Measurements from ENCODE around the gene GABRB3.

Gene GABRB3

DNA sequence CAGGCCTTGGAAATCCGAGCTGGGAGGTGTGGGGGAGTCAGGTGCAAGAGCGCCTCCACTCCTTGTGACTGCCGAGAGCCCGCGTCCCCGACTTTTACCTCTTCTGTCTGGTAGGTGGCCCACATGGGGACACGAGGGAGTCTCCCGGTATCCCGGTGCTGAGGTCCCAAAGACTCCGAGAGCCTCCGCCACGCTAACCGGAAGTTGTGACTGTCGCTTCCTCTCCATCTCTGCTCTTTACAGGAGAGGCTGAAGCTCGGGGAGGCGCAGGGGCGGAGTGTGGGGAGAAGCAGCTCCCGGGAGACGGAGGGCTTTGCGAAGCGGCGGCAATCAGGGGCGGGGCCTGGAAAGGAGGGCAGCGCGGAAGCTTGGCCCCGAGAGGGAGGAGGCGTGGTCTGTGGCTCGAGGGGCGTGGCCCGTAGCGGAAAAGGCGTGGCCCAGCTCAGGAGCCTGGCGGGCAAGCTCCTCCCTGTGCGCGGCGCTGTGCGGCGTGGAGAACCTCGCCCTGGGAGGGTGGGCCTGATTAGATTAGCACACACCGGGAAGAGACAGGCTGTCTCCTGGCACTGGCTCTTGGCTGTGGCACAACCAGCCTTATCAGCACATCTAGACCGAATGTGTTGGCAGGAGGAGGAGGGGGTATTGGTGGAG, 143.9 kb downstream of the GABRB3 start:
- Histone ChIP-seq H3K4me3 (ENCODE audit: low read depth, low read length) (no peak overlapping the region), H3K27me3 (ENCODE audit: insufficient read depth, low read length) (no peaks in the 10 kb centered on the region), H3K27ac (ENCODE audit: low read depth, low read length) (no peak overlapping the region), H2AFZ (ENCODE audit: low read length, unreplicated experiment) (no peak overlapping the region), H3K36me3 (ENCODE audit: insufficient read depth, low read length) (no peaks in the 10 kb centered on the region), H3K79me2 (ENCODE audit: control insufficient read depth, insufficient read depth, low read length, unreplicated experiment) (no peaks in the 10 kb centered on the region), H3K4me1 (ENCODE audit: control insufficient read depth, insufficient read depth, low read length, unreplicated experiment) (no peaks in the 10 kb centered on the region)

DNA sequence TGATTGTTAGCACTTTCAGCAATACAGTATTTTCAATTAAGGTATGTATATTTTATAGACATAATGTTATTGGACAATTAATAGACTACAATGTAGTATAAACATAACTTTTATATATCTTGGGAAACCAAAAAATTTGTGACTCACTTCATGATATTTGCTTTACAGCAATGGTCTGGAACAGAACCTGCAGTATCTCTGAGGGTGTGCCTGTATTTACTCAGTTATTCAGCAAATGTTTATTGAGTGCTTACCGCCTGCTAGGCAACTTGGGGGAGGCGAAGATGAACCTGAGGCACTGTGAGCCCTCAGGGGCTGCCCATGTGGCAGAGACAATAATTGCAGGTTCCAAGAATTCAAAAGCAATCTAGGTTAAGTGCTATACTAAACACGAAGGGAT, 144.8 kb downstream of the GABRB3 start:
- Histone ChIP-seq H3K27me3 (ENCODE audit: insufficient read depth, low read length) (no peaks in the 10 kb centered on the region), H3K4me1 (ENCODE audit: control insufficient read depth, insufficient read depth, low read length, unreplicated experiment) (no peaks in the 10 kb centered on the region), H3K79me2 (ENCODE audit: control insufficient read depth, insufficient read depth, low read length, unreplicated experiment) (no peaks in the 10 kb centered on the region), H2AFZ (ENCODE audit: low read length, unreplicated experiment) (no peak overlapping the region), H3K27ac (ENCODE audit: low read depth, low read length) (no peak overlapping the region), H3K4me3 (ENCODE audit: low read depth, low read length) (no peak overlapping the region), H3K36me3 (ENCODE audit: insufficient read depth, low read length) (no peaks in the 10 kb centered on the region)

DNA sequence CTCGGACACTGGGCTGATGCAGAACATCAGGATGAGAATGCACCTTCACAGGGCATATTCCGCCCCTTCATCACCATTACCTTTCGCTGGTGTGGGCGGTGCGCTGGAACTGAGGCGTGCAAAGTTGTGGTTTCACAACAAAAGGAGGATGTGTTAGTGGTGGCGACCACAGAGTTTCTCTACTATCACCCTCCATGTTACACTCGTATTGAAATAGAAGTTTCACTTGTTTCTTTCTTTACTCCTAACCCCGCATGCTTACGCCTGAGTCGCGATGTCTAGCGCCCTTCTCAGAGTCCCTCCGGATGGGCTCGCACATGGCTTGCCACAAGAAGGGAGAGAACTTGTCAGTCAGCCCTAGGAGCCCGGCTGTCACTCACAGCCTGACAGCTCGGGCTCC, 148.7 kb downstream of the GABRB3 start:
- Histone ChIP-seq H3K36me3 (ENCODE audit: insufficient read depth, low read length) (no peaks in the 10 kb centered on the region), H3K79me2 (ENCODE audit: control insufficient read depth, insufficient read depth, low read length, unreplicated experiment) (no peaks in the 10 kb centered on the region), H3K27me3 (ENCODE audit: insufficient read depth, low read length) (no peaks in the 10 kb centered on the region), H3K4me3 (ENCODE audit: low read depth, low read length) (no peak overlapping the region), H2AFZ (ENCODE audit: low read length, unreplicated experiment) (no peak overlapping the region), H3K4me1 (ENCODE audit: control insufficient read depth, insufficient read depth, low read length, unreplicated experiment) (no peaks in the 10 kb centered on the region), H3K27ac (ENCODE audit: low read depth, low read length) (no peak overlapping the region)

GRCh38 chr15:26623071-26623470, 149.8 kb downstream of the GABRB3 start:
- Histone ChIP-seq H3K27me3 (ENCODE audit: insufficient read depth, low read length) (no peaks in the 10 kb centered on the region), H3K79me2 (ENCODE audit: control insufficient read depth, insufficient read depth, low read length, unreplicated experiment) (no peaks in the 10 kb centered on the region)

GRCh38 chr15:26621816-26622215, 151.1 kb downstream of the GABRB3 start:
- no peaks in the 10 kb centered on the region for H3K36me3 ChIP-seq (ENCODE audit: insufficient read depth, low read length)
- no peak overlapping the region for H3K4me3 ChIP-seq (ENCODE audit: low read depth, low read length)
- H3K4me1 ChIP-seq (ENCODE audit: control insufficient read depth, insufficient read depth, low read length, unreplicated experiment): no peaks in the 10 kb centered on the region
- H2AFZ ChIP-seq (ENCODE audit: low read length, unreplicated experiment): no peak overlapping the region
- no peaks in the 10 kb centered on the region for H3K27me3 ChIP-seq (ENCODE audit: insufficient read depth, low read length)
- no peak overlapping the region for H3K27ac ChIP-seq (ENCODE audit: low read depth, low read length)
- no peaks in the 10 kb centered on the region for H3K79me2 ChIP-seq (ENCODE audit: control insufficient read depth, insufficient read depth, low read length, unreplicated experiment)

More at GRCh38 chr15:26623071-26623470, 149.8 kb downstream of the GABRB3 start:
- no peaks in the 10 kb centered on the region for H3K36me3 ChIP-seq (ENCODE audit: insufficient read depth, low read length)
- H2AFZ ChIP-seq (ENCODE audit: low read length, unreplicated experiment): no peak overlapping the region
- no peak overlapping the region for H3K4me3 ChIP-seq (ENCODE audit: low read depth, low read length)
- no peak overlapping the region for H3K27ac ChIP-seq (ENCODE audit: low read depth, low read length)
- H3K4me1 ChIP-seq (ENCODE audit: control insufficient read depth, insufficient read depth, low read length, unreplicated experiment): no peaks in the 10 kb centered on the region

DNA sequence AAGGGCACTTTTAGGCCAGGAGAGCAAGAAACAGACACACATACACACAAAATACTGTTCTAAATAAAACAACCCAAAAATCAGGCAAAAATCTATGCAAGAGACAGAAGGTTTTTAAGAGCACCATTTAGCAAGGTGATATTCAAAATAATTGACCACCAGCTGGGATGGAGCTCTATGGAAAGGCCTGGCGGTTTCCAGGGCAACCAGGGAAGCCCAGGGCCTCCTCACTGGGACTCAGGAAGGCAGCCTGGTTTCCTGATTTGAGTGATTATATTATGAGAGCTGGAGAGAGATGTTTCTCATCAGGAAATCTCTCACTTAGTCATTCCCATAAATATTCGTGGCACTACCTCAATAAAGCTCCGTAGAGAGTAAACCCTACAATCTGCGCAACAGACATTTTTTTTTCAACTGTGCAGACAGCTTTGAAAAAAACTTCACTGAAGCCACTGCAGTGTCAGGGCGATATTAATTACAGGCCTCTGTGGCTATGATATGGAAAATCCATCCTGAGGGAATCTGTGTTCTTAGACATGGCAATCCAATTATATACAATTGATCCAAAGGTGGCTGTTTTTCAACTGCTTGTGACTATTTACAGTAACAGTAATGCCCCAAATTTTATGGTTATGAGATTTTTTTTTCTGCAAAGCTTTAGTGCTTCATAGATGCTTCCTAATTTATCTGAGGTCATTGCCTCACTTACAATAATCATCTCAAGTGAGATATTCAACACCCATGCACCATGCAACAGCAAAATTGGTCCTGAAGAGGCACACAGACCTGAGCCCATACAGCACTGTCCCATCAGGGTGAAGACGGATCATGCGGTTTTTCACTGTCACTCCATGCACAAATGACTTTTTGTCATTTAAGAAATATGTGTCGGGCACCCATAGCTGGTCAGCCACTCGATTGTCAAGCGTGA, 152.1 kb downstream of the GABRB3 start:
- H3K79me2 ChIP-seq (ENCODE audit: control insufficient read depth, insufficient read depth, low read length, unreplicated experiment): no peaks in the 10 kb centered on the region
- no peak overlapping the region for H3K4me3 ChIP-seq (ENCODE audit: low read depth, low read length)

GRCh38 chr15:26615927-26616302, 157.0 kb downstream of the GABRB3 start:
- H3K27me3 ChIP-seq (ENCODE audit: insufficient read depth, low read length): no peaks in the 10 kb centered on the region
- H3K4me3 ChIP-seq (ENCODE audit: low read depth, low read length): no peak overlapping the region
- no peak overlapping the region for H3K27ac ChIP-seq (ENCODE audit: low read depth, low read length)
- H2AFZ ChIP-seq (ENCODE audit: low read length, unreplicated experiment): no peak overlapping the region
- no peaks in the 10 kb centered on the region for H3K36me3 ChIP-seq (ENCODE audit: insufficient read depth, low read length)
- no peaks in the 10 kb centered on the region for H3K4me1 ChIP-seq (ENCODE audit: control insufficient read depth, insufficient read depth, low read length, unreplicated experiment)
- H3K79me2 ChIP-seq (ENCODE audit: control insufficient read depth, insufficient read depth, low read length, unreplicated experiment): no peaks in the 10 kb centered on the region

More for the DNA sequence above, 152.1 kb downstream of the GABRB3 start:
- no peak overlapping the region for H3K27ac ChIP-seq (ENCODE audit: low read depth, low read length)
- H3K4me1 ChIP-seq (ENCODE audit: control insufficient read depth, insufficient read depth, low read length, unreplicated experiment): no peaks in the 10 kb centered on the region
- H3K27me3 ChIP-seq (ENCODE audit: insufficient read depth, low read length): no peaks in the 10 kb centered on the region
- H2AFZ ChIP-seq (ENCODE audit: low read length, unreplicated experiment): no peak overlapping the region
- no peaks in the 10 kb centered on the region for H3K36me3 ChIP-seq (ENCODE audit: insufficient read depth, low read length)

- Histone ChIP-seq H3K36me3 (ENCODE audit: insufficient read depth, low read length) (no peaks in the 10 kb centered on the region), H3K79me2 (ENCODE audit: control insufficient read depth, insufficient read depth, low read length, unreplicated experiment) (no peaks in the 10 kb centered on the region), H3K27me3 (ENCODE audit: insufficient read depth, low read length) (no peaks in the 10 kb centered on the region), H2AFZ (ENCODE audit: low read length, unreplicated experiment) (no peak overlapping the region), H3K4me1 (ENCODE audit: control insufficient read depth, insufficient read depth, low read length, unreplicated experiment) (no peaks in the 10 kb centered on the region), H3K4me3 (ENCODE audit: low read depth, low read length) (no peak overlapping the region), H3K27ac (ENCODE audit: low read depth, low read length) (no peak overlapping the region)
These were observed 157.5 kb downstream of the GABRB3 start for GRCh38 chr15:26615188-26615926.

- Histone ChIP-seq H3K27ac (ENCODE audit: low read depth, low read length) (no peak overlapping the region), H3K4me3 (ENCODE audit: low read depth, low read length) (no peak overlapping the region), H3K27me3 (ENCODE audit: insufficient read depth, low read length) (no peaks in the 10 kb centered on the region), H3K36me3 (ENCODE audit: insufficient read depth, low read length) (no peaks in the 10 kb centered on the region), H3K4me1 (ENCODE audit: control insufficient read depth, insufficient read depth, low read length, unreplicated experiment) (no peaks in the 10 kb centered on the region), H3K79me2 (ENCODE audit: control insufficient read depth, insufficient read depth, low read length, unreplicated experiment) (no peaks in the 10 kb centered on the region), H2AFZ (ENCODE audit: low read length, unreplicated experiment) (no peak overlapping the region)
These were observed 158.1 kb downstream of the GABRB3 start for GRCh38 chr15:26614734-26615133.

- no peak overlapping the region for H3K4me3 ChIP-seq (ENCODE audit: low read depth, low read length)
- H3K4me1 ChIP-seq (ENCODE audit: control insufficient read depth, insufficient read depth, low read length, unreplicated experiment): no peaks in the 10 kb centered on the region
- H3K27ac ChIP-seq (ENCODE audit: low read depth, low read length): no peak overlapping the region
- no peak overlapping the region for H2AFZ ChIP-seq (ENCODE audit: low read length, unreplicated experiment)
- no peaks in the 10 kb centered on the region for H3K79me2 ChIP-seq (ENCODE audit: control insufficient read depth, insufficient read depth, low read length, unreplicated experiment)
- no peaks in the 10 kb centered on the region for H3K27me3 ChIP-seq (ENCODE audit: insufficient read depth, low read length)
- H3K36me3 ChIP-seq (ENCODE audit: insufficient read depth, low read length): no peaks in the 10 kb centered on the region
These were observed 174.2 kb downstream of the GABRB3 start for GRCh38 chr15:26598704-26599103.

All from ACC112 (cell line).